Spleen (tissue), 11 donors: ENCODE results near the gene TMEM72. TPM values are rescaled to one million over a fixed set of nuclear protein-coding genes. Genes with fewer than 3 reads are reported as not detected.

Source experiments
- DNase-seq: peaks from one replicate; pipeline ENCODE4 v3.0.0-alpha.2; 2020
- H3K27ac ChIP-seq, 8 donors: fragments of 200-600 bp; sonication (generic) in 7 of 8; 1 replicate in 4 of 8; 2 replicates in 4 of 8; pipeline versions ENCODE4 v1.5.0 to v1.8.0; 2016 to 2021; ENCODE audit warnings: inconsistent platforms in 4 of 8, mild to moderate bottlenecking in 4 of 8, moderate library complexity in 1 of 8
- H3K27me3 ChIP-seq, 7 donors: fragments of 200-600 bp; sonication (generic) in 6 of 7; replicated peaks in 1 of 7; 1 replicate in 4 of 7; 2 replicates in 3 of 7; pipeline versions ENCODE4 v1.5.0 to v1.8.0; 2016 to 2021; ENCODE audit warnings: inconsistent platforms in 3 of 7, mild to moderate bottlenecking in 1 of 7
- H3K36me3 ChIP-seq, 6 donors: fragments of 200-600 bp; sonication (generic) in 5 of 6; 1 replicate in 4 of 6; 2 replicates in 2 of 6; pipeline versions ENCODE4 v1.5.0 to v1.8.0; 2016 to 2021; ENCODE audit warnings: inconsistent platforms in 2 of 6
- H3K4me1 ChIP-seq, 6 donors: fragments of 200-600 bp; sonication (generic) in 5 of 6; 1 replicate in 3 of 6; 2 replicates in 3 of 6; pipeline versions ENCODE4 v1.5.0 to v1.8.0; 2016 to 2021; ENCODE audit warnings: inconsistent platforms in 3 of 6
- H3K4me3 ChIP-seq, 8 donors: fragments of 200-600 bp; sonication (generic) in 7 of 8; 1 replicate in 4 of 8; 2 replicates in 4 of 8; pipeline versions ENCODE4 v1.5.0 to v1.8.0; 2016 to 2021; ENCODE audit warnings: inconsistent platforms in 4 of 8, mild to moderate bottlenecking in 4 of 8, moderate library complexity in 2 of 8
- H3K9me3 ChIP-seq, 8 donors: fragments of 200-600 bp; sonication (generic) in 7 of 8; 1 replicate in 4 of 8; 2 replicates in 4 of 8; pipeline versions ENCODE4 v1.5.0 to v1.8.0; 2016 to 2021; ENCODE audit warnings: inconsistent platforms in 4 of 8
- CTCF ChIP-seq, 11 experiments: fragments of 200-600 bp in 7 of 11; fragments of 450-650 bp in 4 of 11; sonication (generic) in 4 of 11; IDR thresholded peaks in 8 of 11; conservative IDR thresholded peaks in 3 of 11; 1 replicate in 7 of 11; 2 replicates in 4 of 11; pipeline versions ENCODE4 v1.4.0 to v1.8.0; 2016 to 2021; ENCODE audit warnings: antibody characterized with exemption in 11 of 11, inconsistent platforms in 4 of 11, mild to moderate bottlenecking in 1 of 11
- POLR2A ChIP-seq, 3 donors: fragments of 450-650 bp; IDR thresholded peaks; one replicate each; pipeline ENCODE4 v1.5.1; 2017; ENCODE audit warnings: antibody characterized with exemption in 3 of 3, mild to moderate bottlenecking in 1 of 3
- POLR2AphosphoS5 ChIP-seq, 3 donors: sonication (generic); formaldehyde crosslinking; IDR thresholded peaks; one replicate each; pipeline ENCODE4 v1.5.1; 2017; ENCODE audit warnings: antibody characterized with exemption in 3 of 3
- WGBS, 5 donors: extraction: QIAGEN DNeasy Blood & Tissue Kit in 3 of 5; methylation state at CpG; one replicate each; pipeline versions ENCODE4 v1.1.5 to v1.1.7; 2013 to 2018; 5-methylcytosine and 5-hydroxymethylcytosine counted together
- intact Hi-C: fragments of 100-400 bp; cut with DNase I; formaldehyde crosslinking; loops from one replicate; pipeline ENCODE4 v1.15.0; 2023; ENCODE audit warnings: low total_unique reads
- polyA plus RNA-seq, 3 donors: library from polyadenylated mRNA; stranded (reverse); fragments of 200-250 nt; gene quantifications; one replicate each; pipeline ENCODE4 v1.2.1, GENCODE V29; 2013
- total RNA-seq, 7 donors: library from RNA; depleted of rRNA in 3 of 7; stranded (reverse); fragments of >200 nt in 3 of 7; fragmentation: NEBNext Ultra II Directional in 4 of 7; extraction: Animal tissue kit (Norgen Biotek cat#: 25700) in 4 of 7; gene quantifications; one replicate each; pipeline versions ENCODE4 v1.1.0 to v1.2.1, GENCODE V29; 2016 to 2021
- donor health status: healthy with polysubstance abuse.
- donor health status: DM: no; HTN: no; CAD: no; lungs with moderate emphysema.
- donor health status: DM: no; HTN: no; CAD: no.
- donor health status: Bipolar disorder and iron deficiency.
- donor health status: healthy.
- donor health status: DM: no; HTN: no; CAD: no.
- donor health status: DM: yes; HTN: yes; CAD: no.

The TMEM72 gene
- total and polyA plus RNA-seq, 10 donors = 0.04 TPM; not detected in 9

DNA sequence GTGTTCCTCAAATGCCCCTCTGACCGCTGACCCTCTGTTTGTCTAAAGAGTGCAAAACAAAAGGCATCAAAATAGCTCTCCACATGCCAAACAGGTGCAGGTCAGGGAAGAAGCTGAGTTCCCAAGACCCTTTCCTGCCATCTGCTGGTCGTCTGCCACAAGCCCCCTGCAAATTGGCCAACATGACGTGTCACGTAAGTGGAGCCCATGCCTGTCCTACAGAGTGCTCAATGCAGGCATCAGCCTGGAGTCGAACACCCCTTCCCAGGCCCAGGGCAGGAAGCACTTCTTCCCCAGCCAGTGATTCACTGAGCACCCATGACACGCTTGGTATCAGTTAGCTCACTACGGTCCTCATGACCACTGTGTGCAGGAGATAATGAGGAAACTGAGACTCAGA is 14.1 kb downstream of the TMEM72 start:
- H3K27ac ChIP-seq = no peak overlapping the region
- H3K4me1 ChIP-seq = no peaks in the 10 kb centered on the region
- no peak overlapping the region for H3K4me3 ChIP-seq
- no peaks in the 10 kb centered on the region for H3K36me3 ChIP-seq
- H3K9me3 ChIP-seq = no peaks in the 10 kb centered on the region
- WGBS, 5 donors = 49 to 65% (median 53%) methylated on average over 7 of the region's 7 CpGs
- TF ChIP-seq POLR2A (IDR thresholded peaks at IDR 0.05) = no peak
- no peak for TF ChIP-seq POLR2AphosphoS5 (IDR thresholded peaks at IDR 0.05)
- TF ChIP-seq CTCF (IDR thresholded peaks at IDR 0.05 in 8 of 11, conservative IDR thresholded peaks at IDR 0.05 in 3 of 11) = no peak
- no peaks in the 10 kb centered on the region for H3K27me3 ChIP-seq
- intact Hi-C loops = no loop called here
- DNase-seq = no peak

GRCh38 chr10:44925811-44926750 is 14.9 kb downstream of the TMEM72 start:
- Histone ChIP-seq H3K27me3 (no peaks in the 10 kb centered on the region), H3K9me3 (no peaks in the 10 kb centered on the region), H3K27ac (no peak overlapping the region), H3K4me3 (no peak overlapping the region), H3K36me3 (no peaks in the 10 kb centered on the region), H3K4me1 (no peaks in the 10 kb centered on the region)
- TF ChIP-seq CTCF (IDR thresholded peaks at IDR 0.05 in 8 of 11, conservative IDR thresholded peaks at IDR 0.05 in 3 of 11) (no peak), POLR2AphosphoS5 (IDR thresholded peaks at IDR 0.05) (no peak)
- intact Hi-C loops = no loop called here
- no peak for DNase-seq
- 90 to 94% (median 91%) methylated on average over 11 to 16 of the region's 16 CpGs for WGBS, 5 donors

DNA sequence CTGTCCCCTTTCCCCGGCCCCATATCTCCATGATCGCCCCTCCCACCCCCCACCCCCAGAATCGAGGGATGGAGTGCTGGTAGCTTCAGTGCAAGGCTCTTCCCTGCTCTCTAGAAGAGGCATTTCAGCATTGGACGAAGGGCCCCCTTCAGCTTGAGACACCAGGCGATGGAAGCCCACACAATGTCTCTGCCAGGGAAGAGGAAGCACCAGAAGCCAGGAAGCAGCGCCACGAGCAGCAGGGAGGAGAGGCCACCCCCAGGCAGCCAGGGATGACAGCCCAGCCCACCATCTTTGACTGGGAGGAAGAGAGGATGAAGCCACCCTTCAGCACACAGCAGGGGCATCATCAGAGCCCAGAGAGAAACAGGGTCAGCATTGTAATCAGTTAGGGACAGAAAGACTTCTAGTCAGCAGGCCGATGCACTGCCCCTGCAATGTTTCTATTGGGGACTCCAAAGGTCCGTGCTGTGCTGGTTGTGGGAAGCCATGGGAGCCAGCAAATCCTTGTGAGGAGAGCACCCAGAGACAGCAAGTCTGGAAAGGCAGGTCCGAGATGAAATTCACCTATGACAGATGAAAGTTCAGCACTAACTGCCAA is 15.7 kb downstream of the TMEM72 start:
- 52 to 74% (median 65%) methylated on average over 9 to 10 of the region's 10 CpGs for WGBS, 5 donors
- TF ChIP-seq POLR2A (IDR thresholded peaks at IDR 0.05) = no peak
- TF ChIP-seq POLR2AphosphoS5 (IDR thresholded peaks at IDR 0.05) = no peak
- TF ChIP-seq CTCF (IDR thresholded peaks at IDR 0.05 in 8 of 11, conservative IDR thresholded peaks at IDR 0.05 in 3 of 11) = no peak
- intact Hi-C loops = no loop called here
- Histone ChIP-seq H3K27ac (no peak overlapping the region), H3K36me3 (no peaks in the 10 kb centered on the region), H3K4me3 (no peak overlapping the region), H3K27me3 (no peaks in the 10 kb centered on the region), H3K9me3 (no peaks in the 10 kb centered on the region), H3K4me1 (no peaks in the 10 kb centered on the region)
- DNase-seq = peak; percentile 51

GRCh38 chr10:44927352-44927751 is 16.2 kb downstream of the TMEM72 start:
- intact Hi-C loops = no loop called here
- WGBS, 5 donors = 59 to 86% (median 65%) methylated on average over 2 of the region's 2 CpGs
- TF ChIP-seq POLR2AphosphoS5 (IDR thresholded peaks at IDR 0.05) = no peak
- no peak for TF ChIP-seq CTCF (IDR thresholded peaks at IDR 0.05 in 8 of 11, conservative IDR thresholded peaks at IDR 0.05 in 3 of 11)
- TF ChIP-seq POLR2A (IDR thresholded peaks at IDR 0.05) = no peak
- Histone ChIP-seq H3K9me3 (no peaks in the 10 kb centered on the region), H3K4me3 (no peak overlapping the region), H3K36me3 (no peaks in the 10 kb centered on the region), H3K4me1 (peaks cover 0 to under 1% (median 0%) of the 10 kb centered on the region in 6 donors), H3K27me3 (no peaks in the 10 kb centered on the region), H3K27ac (no peak overlapping the region)
- peak; percentile 63 for DNase-seq
